ENCODE measurements around the gene BICD1.

The BICD1 gene

DNA sequence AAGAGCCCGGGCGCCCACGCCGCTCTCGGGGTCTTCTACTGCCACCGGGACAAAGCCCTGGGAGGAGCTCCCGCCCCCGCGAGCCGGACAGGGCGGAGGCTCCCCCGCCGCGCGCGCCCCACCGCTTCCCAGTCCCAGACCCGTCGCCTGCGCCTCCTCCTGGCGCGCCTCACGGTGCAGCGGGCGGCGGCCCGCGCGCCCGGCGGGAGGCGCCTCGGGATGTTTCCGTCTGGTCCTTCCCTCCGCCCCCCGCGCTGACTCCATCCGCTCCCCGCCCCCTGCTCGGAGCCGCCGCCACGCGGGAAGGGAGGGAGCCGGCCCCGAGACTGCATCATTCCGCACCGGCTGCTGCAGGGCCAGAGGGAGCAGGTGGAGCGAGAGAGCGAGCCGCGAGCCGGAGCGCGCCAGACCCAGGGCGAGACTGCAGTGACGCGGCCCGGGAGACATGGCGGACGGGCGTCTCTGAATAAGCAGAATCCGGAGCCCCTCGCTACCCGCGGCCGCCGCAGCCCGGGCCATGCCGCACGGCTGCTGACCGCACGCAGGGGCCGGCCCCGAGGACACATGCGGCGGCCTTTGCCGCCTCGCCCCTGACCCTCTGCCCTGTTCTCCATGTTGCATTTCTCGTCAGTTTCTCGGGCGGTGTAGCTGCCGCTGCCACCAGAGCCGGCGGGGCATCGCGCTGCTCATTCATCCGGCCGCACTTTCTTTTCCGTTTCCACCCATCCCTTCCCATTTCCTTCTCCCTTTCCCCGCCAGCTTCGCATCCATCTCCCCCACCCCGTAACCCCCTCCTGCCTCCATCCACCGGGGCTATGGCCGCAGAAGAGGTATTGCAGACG, at the start of gene BICD1:
Gene BICD1 (plus strand): TSS at position 331 of the 842 bp plus-strand sequence. CDS start 485 bp downstream, at position 816.
- TF ChIP-seq, protein P1, sequence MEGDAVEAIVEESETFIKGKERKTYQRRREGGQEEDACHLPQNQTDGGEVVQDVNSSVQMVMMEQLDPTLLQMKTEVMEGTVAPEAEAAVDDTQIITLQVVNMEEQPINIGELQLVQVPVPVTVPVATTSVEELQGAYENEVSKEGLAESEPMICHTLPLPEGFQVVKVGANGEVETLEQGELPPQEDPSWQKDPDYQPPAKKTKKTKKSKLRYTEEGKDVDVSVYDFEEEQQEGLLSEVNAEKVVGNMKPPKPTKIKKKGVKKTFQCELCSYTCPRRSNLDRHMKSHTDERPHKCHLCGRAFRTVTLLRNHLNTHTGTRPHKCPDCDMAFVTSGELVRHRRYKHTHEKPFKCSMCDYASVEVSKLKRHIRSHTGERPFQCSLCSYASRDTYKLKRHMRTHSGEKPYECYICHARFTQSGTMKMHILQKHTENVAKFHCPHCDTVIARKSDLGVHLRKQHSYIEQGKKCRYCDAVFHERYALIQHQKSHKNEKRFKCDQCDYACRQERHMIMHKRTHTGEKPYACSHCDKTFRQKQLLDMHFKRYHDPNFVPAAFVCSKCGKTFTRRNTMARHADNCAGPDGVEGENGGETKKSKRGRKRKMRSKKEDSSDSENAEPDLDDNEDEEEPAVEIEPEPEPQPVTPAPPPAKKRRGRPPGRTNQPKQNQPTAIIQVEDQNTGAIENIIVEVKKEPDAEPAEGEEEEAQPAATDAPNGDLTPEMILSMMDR (conservative IDR thresholded peaks at IDR 0.05): peak; percentile 70
- TF ChIP-seq ZFX (IDR thresholded peaks at IDR 0.05): peak; percentile 54
- peak within 1 kb of the TSS; percentile 88 for H3K27ac ChIP-seq

DNA sequence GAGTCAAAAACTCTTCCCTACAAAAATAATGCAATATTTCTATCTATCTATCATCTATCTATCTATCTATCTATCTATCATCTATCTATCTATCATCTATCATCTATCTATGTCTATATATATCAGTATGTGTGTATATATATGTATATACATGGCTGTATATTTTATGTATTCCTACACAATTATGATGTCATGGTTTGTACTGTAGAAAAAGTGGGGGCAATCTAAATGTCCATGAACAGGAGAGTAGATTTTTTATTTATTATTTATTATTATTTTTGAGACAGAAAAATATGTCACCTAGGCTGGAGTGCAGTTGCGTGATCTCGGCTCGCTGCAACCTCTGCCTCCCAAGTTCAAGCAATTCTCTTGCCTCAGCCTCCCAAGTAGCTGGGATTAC, 45.6 kb upstream of the BICD1 start:
- TF ChIP-seq ZFX (IDR thresholded peaks at IDR 0.05): no peak
- TF ChIP-seq, protein P1 (conservative IDR thresholded peaks at IDR 0.05): no peak

DNA sequence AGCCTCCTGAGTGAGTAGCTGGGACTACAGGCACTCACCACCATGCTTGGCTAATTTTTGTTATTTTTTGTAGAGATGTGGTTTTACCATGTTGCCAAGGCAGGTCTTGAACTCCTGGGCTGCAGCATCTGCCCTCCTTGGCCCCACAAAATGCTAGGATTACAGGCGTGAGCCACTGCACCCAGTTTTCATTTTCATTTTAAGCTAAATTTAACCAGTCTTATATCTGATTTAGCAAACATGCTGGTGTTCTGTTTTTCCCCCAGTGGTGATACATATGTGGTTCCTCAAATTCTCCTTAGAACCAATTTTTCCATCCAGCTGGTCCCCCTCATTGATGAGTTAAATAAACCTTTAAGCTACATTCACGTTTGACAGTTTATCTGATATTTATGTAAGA, 43.8 kb upstream of the BICD1 start:
- TF ChIP-seq, protein P1 (conservative IDR thresholded peaks at IDR 0.05): no peak
- TF ChIP-seq ZFX (IDR thresholded peaks at IDR 0.05): no peak
- H3K27ac ChIP-seq: no peak overlapping the region

More for the DNA sequence above, 45.6 kb upstream of the BICD1 start:
- H3K27ac ChIP-seq: no peak overlapping the region

DNA sequence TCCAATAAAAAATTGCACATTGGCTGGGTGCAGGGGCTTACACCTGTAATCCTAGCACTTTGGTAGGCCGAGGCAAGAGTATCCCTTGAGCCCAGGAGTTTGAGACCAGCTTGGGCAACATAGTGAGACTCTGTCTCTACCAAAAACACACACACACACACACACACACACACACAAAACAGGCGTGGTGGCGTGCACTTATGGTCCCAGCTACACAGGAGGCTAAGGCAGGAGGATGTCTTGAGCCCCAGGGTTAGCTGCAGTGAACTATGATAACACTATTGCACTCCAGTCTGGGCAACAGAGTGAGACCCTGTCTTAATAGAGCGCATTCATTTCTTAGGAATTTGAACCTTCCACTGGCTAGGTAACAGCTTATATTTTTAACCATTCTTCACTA, 42.9 kb upstream of the BICD1 start:
- no peak overlapping the region for H3K27ac ChIP-seq
- TF ChIP-seq, protein P1 (conservative IDR thresholded peaks at IDR 0.05): no peak
- TF ChIP-seq ZFX (IDR thresholded peaks at IDR 0.05): no peak

DNA sequence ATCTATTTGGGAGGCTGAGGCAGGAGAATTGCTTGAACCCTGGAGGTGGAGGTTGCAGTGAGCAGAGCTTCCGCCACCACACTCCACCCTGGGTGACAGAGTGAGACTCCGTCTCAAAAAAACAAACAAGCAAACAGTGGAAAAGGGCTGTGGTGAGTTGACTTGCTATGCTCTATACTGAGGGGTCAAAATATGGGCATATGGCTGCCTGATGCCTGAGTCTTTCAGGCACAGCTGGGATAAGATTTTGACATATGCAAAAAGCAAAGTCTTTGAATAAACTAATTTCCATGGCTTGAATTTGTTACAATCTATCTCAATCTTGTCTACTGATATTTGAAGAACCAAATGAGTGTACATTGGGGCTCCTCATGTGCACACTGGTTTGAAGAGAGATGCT, 40.4 kb upstream of the BICD1 start:
- H3K27ac ChIP-seq: no peak overlapping the region
- TF ChIP-seq, protein P1 (conservative IDR thresholded peaks at IDR 0.05): no peak
- no peak for TF ChIP-seq ZFX (IDR thresholded peaks at IDR 0.05)

DNA sequence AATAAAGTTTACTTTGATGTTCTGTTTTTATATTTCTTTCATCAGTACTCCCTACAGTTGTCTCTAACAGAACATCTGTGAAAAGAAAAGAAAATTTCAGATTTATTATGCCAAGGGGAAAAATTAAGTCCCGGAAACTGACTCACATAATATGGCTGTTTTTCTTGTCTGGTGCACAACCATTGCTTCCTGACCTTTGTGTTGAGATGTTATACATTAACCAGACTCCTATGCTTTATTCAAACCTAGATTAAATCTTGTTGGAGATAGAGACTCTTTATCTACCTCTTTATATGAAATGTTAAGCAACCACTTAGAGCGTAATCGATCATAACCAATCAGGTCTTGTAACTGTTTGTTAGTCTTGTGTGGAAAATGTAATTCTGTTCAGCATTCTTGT, 37.6 kb upstream of the BICD1 start:
- H3K27ac ChIP-seq: no peak overlapping the region
- TF ChIP-seq, protein P1 (conservative IDR thresholded peaks at IDR 0.05): no peak
- TF ChIP-seq ZFX (IDR thresholded peaks at IDR 0.05): no peak

DNA sequence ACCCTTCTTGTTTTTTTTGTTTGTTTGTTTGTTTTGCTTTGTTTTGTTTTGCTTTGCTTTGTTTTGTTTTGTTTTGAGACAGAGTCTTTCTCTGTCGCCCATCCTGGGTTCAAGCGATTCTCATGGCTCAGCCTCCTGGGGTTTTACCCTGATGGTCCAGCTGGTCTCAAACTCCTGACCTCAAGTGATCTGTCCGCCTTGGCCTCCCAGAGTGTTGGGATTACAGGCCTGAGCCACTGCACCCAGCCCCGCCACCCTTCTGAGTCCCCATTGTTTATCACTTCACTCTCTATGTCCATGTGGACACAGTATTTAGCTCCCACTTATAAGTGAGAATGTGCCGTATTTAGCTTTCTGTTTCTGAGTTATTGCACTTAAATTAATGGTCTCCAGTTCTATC, 36.9 kb upstream of the BICD1 start:
- TF ChIP-seq ZFX (IDR thresholded peaks at IDR 0.05): no peak
- TF ChIP-seq, protein P1 (conservative IDR thresholded peaks at IDR 0.05): no peak
- no peak overlapping the region for H3K27ac ChIP-seq
